CD8-positive, alpha-beta memory T cell (primary cell): ENCODE results near the gene TBC1D12. TPM values are rescaled to one million over a fixed set of nuclear protein-coding genes. Genes with fewer than 3 reads are reported as not detected.
"Not testable (repeated sequence)": the region's sequence is repeated elsewhere in the genome, so short reads cannot be mapped to it uniquely, and the experiment has no call there.

Source experiments
- CTCF ChIA-PET: fragments of 350-600 bp; sonication (Branson Sonifier 250); formaldehyde crosslinking; loops from one replicate; lab custom pipeline; 2021; ENCODE audit warnings: antibody characterized with exemption; lab: Charles Lee
- POLR2A ChIA-PET: fragments of 350-600 bp; sonication (Branson Sonifier 250); formaldehyde crosslinking; loops from one replicate; lab custom pipeline; 2021; ENCODE audit warnings: antibody characterized with exemption; lab: Charles Lee
- DNase-seq, 5 donors: peaks; one replicate each; pipeline versions ENCODE4 v3.0.0 to v3.0.0-alpha.2; 2020 to 2022; ENCODE audit warnings: mixed read lengths in 1 of 5
- H3K27ac ChIP-seq: one replicate; pipeline ENCODE4 v1.7.0; 2013; ENCODE audit warnings: low read depth, mild to moderate bottlenecking, low read length, moderate library complexity
- H3K27me3 ChIP-seq: 2 replicates; pipeline ENCODE4 v1.7.0; 2013; ENCODE audit warnings: low read length, mild to moderate bottlenecking; ENCODE audit not compliant: insufficient read depth, poor library complexity, severe bottlenecking
- H3K36me3 ChIP-seq: 2 replicates; pipeline ENCODE4 v1.7.0; 2013; ENCODE audit warnings: mild to moderate bottlenecking, low read length, moderate library complexity; ENCODE audit not compliant: insufficient read depth
- H3K4me1 ChIP-seq: 2 replicates; pipeline ENCODE4 v1.7.0; 2013; ENCODE audit warnings: mild to moderate bottlenecking, low read length, moderate library complexity; ENCODE audit not compliant: insufficient read depth
- H3K4me3 ChIP-seq: 2 replicates; pipeline ENCODE4 v1.7.0; 2013; ENCODE audit warnings: mild to moderate bottlenecking, low read length
- H3K9me3 ChIP-seq: 2 replicates; pipeline ENCODE4 v1.7.0; 2013; ENCODE audit warnings: mild to moderate bottlenecking, low read length
- H3K27ac Mint-ChIP-seq, 8 donors: one replicate each; pipeline ENCODE4 v1.8.0; 2020 to 2021; ENCODE audit warnings: mixed read lengths in 8 of 8, mild to moderate bottlenecking in 6 of 8, inconsistent platforms in 3 of 8, moderate library complexity in 3 of 8
- H3K27me3 Mint-ChIP-seq, 2 donors: one replicate each; pipeline ENCODE4 v1.8.0; 2020 to 2021; ENCODE audit warnings: mixed read lengths in 2 of 2, mild to moderate bottlenecking in 1 of 2, moderate library complexity in 1 of 2
- H3K36me3 Mint-ChIP-seq, 3 donors: one replicate each; pipeline ENCODE4 v1.8.0; 2020 to 2021; ENCODE audit warnings: mixed read lengths in 3 of 3, inconsistent platforms in 1 of 3, mild to moderate bottlenecking in 1 of 3
- H3K4me1 Mint-ChIP-seq, 3 donors: one replicate each; pipeline ENCODE4 v1.8.0; 2020 to 2021; ENCODE audit warnings: mixed read lengths in 3 of 3, inconsistent platforms in 1 of 3, mild to moderate bottlenecking in 1 of 3
- H3K4me3 Mint-ChIP-seq, 7 donors: one replicate each; pipeline ENCODE4 v1.8.0; 2020 to 2021; ENCODE audit warnings: mixed read lengths in 7 of 7, mild to moderate bottlenecking in 6 of 7, moderate library complexity in 4 of 7, inconsistent platforms in 2 of 7
- H3K9me3 Mint-ChIP-seq, 5 donors: one replicate each; pipeline ENCODE4 v1.8.0; 2020 to 2022; ENCODE audit warnings: mixed read lengths in 5 of 5, mild to moderate bottlenecking in 3 of 5, moderate library complexity in 2 of 5, inconsistent platforms in 1 of 5
- polyA plus RNA-seq: library from polyadenylated mRNA; unstranded; fragments of 300-500 nt; fragmentation: Illumina TruSeq; gene quantifications from one replicate; pipeline ENCODE4 v1.2.3, GENCODE V29; 2021
- total RNA-seq, 2 experiments: library from RNA; stranded (reverse); gene quantifications; one replicate each; pipeline ENCODE4 v1.2.3, GENCODE V29; 2021

The TBC1D12 gene
- total and polyA plus RNA-seq, 3 experiments from 2014 or later: 0.46 to 0.78 TPM; not detected in 1

DNA sequence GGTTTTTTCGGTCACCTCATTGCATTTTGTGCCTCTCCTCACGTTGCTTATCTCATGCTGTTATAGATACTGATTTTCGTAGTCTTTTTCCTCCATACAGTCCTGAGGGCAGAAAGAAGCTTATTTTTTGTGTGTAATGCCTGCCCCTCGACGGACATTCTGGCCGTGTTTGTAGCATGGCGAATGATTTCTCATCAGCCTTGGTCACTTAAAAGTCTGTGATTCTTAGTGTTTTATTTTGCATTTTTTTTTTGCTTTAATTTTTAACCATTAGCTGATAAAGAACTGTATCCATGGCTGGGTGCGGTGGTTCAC, 39.1 kb upstream of the TBC1D12 start:
- peak overlapping the region; percentile 71 for H3K27ac ChIP-seq
- peaks cover 2 to 14% of the 10 kb centered on the region in 2 donors for H3K27me3 Mint-ChIP-seq
- ChIA-PET POLR2A (no interaction called here), CTCF (interaction anchor here (1.2 to 1.8 kb wide), 3 partner anchors 10 to 43 kb away, joined by 6 to 10 read pairs (median 8); no protein-coding TSS in a partner anchor)
- peaks cover 17% of the 10 kb centered on the region for H3K4me1 ChIP-seq
- peak overlapping the region; percentile 94 to 98 (median 96) for H3K4me3 Mint-ChIP-seq
- peak overlapping the region; percentile 84 for H3K4me3 ChIP-seq
- DNase-seq: peak in 1 of 5 donors; percentile 0
- H3K9me3 ChIP-seq: no peaks in the 10 kb centered on the region
- H3K36me3 Mint-ChIP-seq: peaks cover 5 to 24% (median 8%) of the 10 kb centered on the region in 3 donors
- H3K9me3 Mint-ChIP-seq: no peaks in the 10 kb centered on the region
- H3K27ac Mint-ChIP-seq: peak overlapping the region; percentile 58 to 99 (median 97)
- H3K36me3 ChIP-seq: no peaks in the 10 kb centered on the region
- H3K4me1 Mint-ChIP-seq: peaks cover 29 to 46% (median 44%) of the 10 kb centered on the region in 3 donors
- no peaks in the 10 kb centered on the region for H3K27me3 ChIP-seq

GRCh38 chr10:94364482-94364881, 37.9 kb upstream of the TBC1D12 start:
- Mint-ChIP-seq H3K4me3 (peak overlapping the region in 5 of 7 donors; percentile 3 to 40 (median 27)), H3K27ac (peak overlapping the region in 3 of 8 donors; percentile 1 to 56 (median 15)), H3K36me3 (peaks cover 3 to 14% (median 5%) of the 10 kb centered on the region in 3 donors), H3K4me1 (peaks cover 24 to 34% (median 34%) of the 10 kb centered on the region in 3 donors), H3K27me3 (peaks cover 2 to 22% of the 10 kb centered on the region in 2 donors), H3K9me3 (no peaks in the 10 kb centered on the region)
- ChIA-PET CTCF (no interaction called here), POLR2A (no interaction called here)
- Histone ChIP-seq H3K9me3 (no peaks in the 10 kb centered on the region), H3K27ac (no peak overlapping the region), H3K4me3 (no peak overlapping the region), H3K27me3 (no peaks in the 10 kb centered on the region), H3K36me3 (no peaks in the 10 kb centered on the region), H3K4me1 (peaks cover 17% of the 10 kb centered on the region)
- DNase-seq: no peak

GRCh38 chr10:94366382-94366781, 36.0 kb upstream of the TBC1D12 start:
- CTCF ChIA-PET: no interaction called here
- no peak overlapping the region for H3K27ac Mint-ChIP-seq
- H3K9me3 Mint-ChIP-seq: no peaks in the 10 kb centered on the region
- peaks cover 14 to 20% (median 19%) of the 10 kb centered on the region in 3 donors for H3K4me1 Mint-ChIP-seq
- no peak for DNase-seq
- POLR2A ChIA-PET: interaction anchor here (0.7 kb wide), 1 partner anchor 473 kb away, joined by 3 read pairs; the partner anchor contains the start of gene SLC35G1
- Histone ChIP-seq H3K27ac (no peak overlapping the region), H3K4me1 (peaks cover 13% of the 10 kb centered on the region), H3K36me3 (no peaks in the 10 kb centered on the region), H3K4me3 (no peak overlapping the region), H3K27me3 (no peaks in the 10 kb centered on the region), H3K9me3 (no peaks in the 10 kb centered on the region)
- H3K36me3 Mint-ChIP-seq: peaks cover 0 to 6% (median 0%) of the 10 kb centered on the region in 3 donors
- peaks cover 15 to 38% of the 10 kb centered on the region in 2 donors for H3K27me3 Mint-ChIP-seq
- no peak overlapping the region for H3K4me3 Mint-ChIP-seq

DNA sequence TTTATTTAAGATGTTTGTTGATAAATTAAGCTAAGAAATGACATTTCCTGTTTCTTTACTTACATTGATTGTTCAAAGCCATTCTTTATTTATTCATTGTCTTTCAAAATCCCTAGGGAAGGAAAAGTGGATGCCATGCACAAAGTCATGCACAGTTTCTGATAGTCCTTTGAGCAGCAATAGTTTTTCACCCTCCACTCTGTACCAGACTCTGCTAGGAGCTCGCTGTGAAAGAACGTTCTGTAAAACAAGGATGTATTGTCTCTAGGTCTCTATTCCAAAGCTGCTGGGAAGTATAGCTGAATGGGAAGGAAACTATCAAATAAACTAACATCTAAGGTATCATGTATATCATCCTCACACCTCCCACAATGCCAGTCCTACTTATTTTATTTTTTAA, 31.8 kb upstream of the TBC1D12 start:
- CTCF ChIA-PET: no interaction called here
- no peaks in the 10 kb centered on the region for H3K4me1 Mint-ChIP-seq

GRCh38 chr10:94375374-94375773, 27.0 kb upstream of the TBC1D12 start:
- ChIA-PET POLR2A (no interaction called here), CTCF (no interaction called here)
- H3K4me1 ChIP-seq: no peaks in the 10 kb centered on the region
- no peak overlapping the region for H3K4me3 ChIP-seq
- Mint-ChIP-seq H3K36me3 (no peaks in the 10 kb centered on the region), H3K4me3 (no peak overlapping the region), H3K4me1 (no peaks in the 10 kb centered on the region), H3K27ac (no peak overlapping the region), H3K9me3 (no peaks in the 10 kb centered on the region), H3K27me3 (peaks cover 41 to 73% of the 10 kb centered on the region in 2 donors)
- no peak for DNase-seq
- H3K27ac ChIP-seq: no peak overlapping the region
- no peaks in the 10 kb centered on the region for H3K9me3 ChIP-seq
- no peaks in the 10 kb centered on the region for H3K36me3 ChIP-seq
- H3K27me3 ChIP-seq: peaks cover 5% of the 10 kb centered on the region

More for the DNA sequence above, 31.8 kb upstream of the TBC1D12 start:
- Mint-ChIP-seq H3K27ac (no peak overlapping the region), H3K36me3 (no peaks in the 10 kb centered on the region), H3K27me3 (peaks cover 37 to 58% of the 10 kb centered on the region in 2 donors), H3K4me3 (no peak overlapping the region), H3K9me3 (no peaks in the 10 kb centered on the region)
- no peak overlapping the region for H3K4me3 ChIP-seq
- DNase-seq: no peak
- no peaks in the 10 kb centered on the region for H3K9me3 ChIP-seq
- no peak overlapping the region for H3K27ac ChIP-seq
- H3K4me1 ChIP-seq: no peaks in the 10 kb centered on the region
- no peaks in the 10 kb centered on the region for H3K27me3 ChIP-seq
- H3K36me3 ChIP-seq: no peaks in the 10 kb centered on the region
- POLR2A ChIA-PET: no interaction called here

DNA sequence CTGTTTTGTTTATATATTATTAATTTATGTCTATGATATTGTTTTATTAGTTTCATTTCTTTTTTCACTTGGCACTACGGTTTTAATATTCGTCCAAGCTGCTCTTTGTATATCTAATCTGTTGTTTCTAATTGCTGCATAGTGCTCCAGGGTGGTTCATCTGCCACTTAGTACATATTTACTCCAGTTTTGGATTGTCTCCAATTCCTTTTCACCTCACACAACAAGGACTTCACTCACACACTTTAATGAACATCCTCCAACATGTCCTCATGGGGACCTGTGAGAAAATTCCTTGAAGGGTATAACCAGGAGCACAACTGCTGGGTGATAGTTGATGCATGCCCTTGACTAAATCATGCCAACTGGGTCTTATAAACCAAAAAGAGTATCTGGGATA, 25.5 kb upstream of the TBC1D12 start:
- no peaks in the 10 kb centered on the region for H3K36me3 ChIP-seq
- no peak overlapping the region for H3K27ac ChIP-seq
- H3K9me3 Mint-ChIP-seq: no peaks in the 10 kb centered on the region
- H3K36me3 Mint-ChIP-seq: peaks cover 0 to 2% (median 0%) of the 10 kb centered on the region in 3 donors
- no peaks in the 10 kb centered on the region for H3K4me1 ChIP-seq
- H3K27me3 ChIP-seq: peaks cover 5% of the 10 kb centered on the region
- peaks cover 31 to 64% of the 10 kb centered on the region in 2 donors for H3K27me3 Mint-ChIP-seq
- H3K27ac Mint-ChIP-seq: no peak overlapping the region
- H3K4me3 ChIP-seq: no peak overlapping the region
- H3K4me3 Mint-ChIP-seq: no peak overlapping the region
- CTCF ChIA-PET: no interaction called here
- H3K4me1 Mint-ChIP-seq: no peaks in the 10 kb centered on the region
- no peaks in the 10 kb centered on the region for H3K9me3 ChIP-seq
- no peak for DNase-seq
- POLR2A ChIA-PET: no interaction called here

DNA sequence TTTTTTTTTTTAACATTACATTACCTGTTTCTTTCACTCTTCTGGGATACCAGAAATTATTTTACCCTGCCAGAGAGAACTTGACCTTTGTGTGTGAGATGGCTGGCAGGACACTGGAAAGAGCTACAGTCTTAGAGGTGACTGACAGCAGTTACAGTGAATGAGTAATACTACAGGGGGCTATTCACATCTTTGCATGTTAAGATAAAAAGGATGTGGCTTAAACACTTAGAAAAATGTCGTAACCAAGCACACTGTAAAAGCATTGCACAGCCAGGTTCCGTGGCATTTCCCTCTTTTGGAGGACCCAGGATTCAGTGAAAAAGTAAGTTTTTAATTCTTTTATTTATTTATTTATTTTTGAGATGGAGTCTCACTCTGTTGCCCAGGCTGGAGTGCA, 18.8 kb upstream of the TBC1D12 start:
- no peaks in the 10 kb centered on the region for H3K27me3 ChIP-seq
- no peaks in the 10 kb centered on the region for H3K4me1 ChIP-seq
- H3K4me3 ChIP-seq: no peak overlapping the region
- Mint-ChIP-seq H3K27ac (no peak overlapping the region), H3K9me3 (no peaks in the 10 kb centered on the region), H3K4me1 (no peaks in the 10 kb centered on the region), H3K4me3 (no peak overlapping the region), H3K27me3 (peaks cover 4 to 21% of the 10 kb centered on the region in 2 donors), H3K36me3 (peaks cover 0 to 2% (median 0%) of the 10 kb centered on the region in 3 donors)
- ChIA-PET POLR2A (no interaction called here), CTCF (interaction anchor here (0.8 kb wide), 1 partner anchor 63 kb away, joined by 3 read pairs; no protein-coding TSS in a partner anchor)
- no peak for DNase-seq
- H3K27ac ChIP-seq: no peak overlapping the region
- no peaks in the 10 kb centered on the region for H3K9me3 ChIP-seq
- no peaks in the 10 kb centered on the region for H3K36me3 ChIP-seq

GRCh38 chr10:94385733-94386132, 16.6 kb upstream of the TBC1D12 start:
- peaks cover 2 to 10% of the 10 kb centered on the region in 2 donors for H3K27me3 Mint-ChIP-seq
- CTCF ChIA-PET, H3K9me3 Mint-ChIP-seq, H3K4me3 ChIP-seq, H3K4me3 Mint-ChIP-seq, H3K36me3 ChIP-seq, POLR2A ChIA-PET, H3K4me1 ChIP-seq, H3K27ac ChIP-seq, H3K27me3 ChIP-seq, DNase-seq, H3K4me1 Mint-ChIP-seq, H3K27ac Mint-ChIP-seq, H3K36me3 Mint-ChIP-seq, H3K9me3 ChIP-seq: not testable (repeated sequence)
